Fibroblast of villous mesenchyme (primary cell): ENCODE results near the gene ATAD3A. TPM values are rescaled to one million over a fixed set of nuclear protein-coding genes. Genes with fewer than 3 reads are reported as not detected.
A peak's percentile ranks its signal among the peaks of the same experiment; 100 is the strongest.
"Not testable (repeated sequence)": the region's sequence is repeated elsewhere in the genome, so short reads cannot be mapped to it uniquely, and the experiment has no call there.

Experiments used
- DNase-seq: peaks from one replicate; pipeline ENCODE4 v3.0.0-alpha.2; 2010; ENCODE audit warnings: low read depth
- H3K4me3 ChIP-seq: 2 replicates; pipeline ENCODE4 v1.5.1; 2011; ENCODE audit warnings: low read depth, mild to moderate bottlenecking, low read length
- CTCF ChIP-seq: IDR thresholded peaks from 2 replicates; pipeline ENCODE4 v1.5.1; 2012; ENCODE audit warnings: low read depth, mild to moderate bottlenecking, low read length; ENCODE audit not compliant: insufficient read depth
- total RNA-seq: library from RNA; depleted of rRNA; stranded (reverse); fragments of >200 nt; gene quantifications from 2 replicates; pipeline ENCODE4 v1.2.3, GENCODE V29; 2012

ATAD3A gene
- total RNA-seq, 1 donor, result 36.7 TPM

- TF ChIP-seq CTCF, result no peak
- DNase-seq, result no peak
- H3K4me3 ChIP-seq, result no peak overlapping the region
Measured at GRCh38 chr1:1487701-1488100, 24.3 kb upstream of the ATAD3A start.

- DNase-seq, result no peak
- no peak overlapping the region for H3K4me3 ChIP-seq
- no peak for TF ChIP-seq CTCF
Measured at GRCh38 chr1:1489231-1489630, 22.7 kb upstream of the ATAD3A start.

- no peak for TF ChIP-seq CTCF
- DNase-seq, result no peak
- no peak overlapping the region for H3K4me3 ChIP-seq
Measured at GRCh38 chr1:1489861-1490260, 22.1 kb upstream of the ATAD3A start.

GRCh38 chr1:1490633-1491230 is 21.2 kb upstream of the ATAD3A start:
- H3K4me3 ChIP-seq, result no peak overlapping the region
- no peak for DNase-seq
- no peak for TF ChIP-seq CTCF

GRCh38 chr1:1491601-1492000 is 20.4 kb upstream of the ATAD3A start:
- DNase-seq, result no peak
- TF ChIP-seq CTCF, result no peak
- H3K4me3 ChIP-seq, result no peak overlapping the region

- DNase-seq, H3K4me3 ChIP-seq: not testable (repeated sequence)
Measured at GRCh38 chr1:1494311-1494710, 17.7 kb upstream of the ATAD3A start.

- H3K4me3 ChIP-seq, DNase-seq: not testable (repeated sequence)
Measured at GRCh38 chr1:1495461-1495975, 16.4 kb upstream of the ATAD3A start.

- not testable (repeated sequence) for H3K4me3 ChIP-seq
- DNase-seq, result peak; percentile 58
- peak; percentile 68 for TF ChIP-seq CTCF
Measured at GRCh38 chr1:1504777-1505365, 7.1 kb upstream of the ATAD3A start.
